HG03565 (cell line): ENCODE data around the gene FARSB.

Experiments
- ATAC-seq: cut with Tn5 transposase; IDR thresholded peaks from one replicate; pipeline ENCODE4 v1.9.1; 2021; ENCODE audit warnings: mild to moderate bottlenecking, moderate library complexity; ENCODE audit not compliant: unreplicated experiment

Gene FARSB

DNA sequence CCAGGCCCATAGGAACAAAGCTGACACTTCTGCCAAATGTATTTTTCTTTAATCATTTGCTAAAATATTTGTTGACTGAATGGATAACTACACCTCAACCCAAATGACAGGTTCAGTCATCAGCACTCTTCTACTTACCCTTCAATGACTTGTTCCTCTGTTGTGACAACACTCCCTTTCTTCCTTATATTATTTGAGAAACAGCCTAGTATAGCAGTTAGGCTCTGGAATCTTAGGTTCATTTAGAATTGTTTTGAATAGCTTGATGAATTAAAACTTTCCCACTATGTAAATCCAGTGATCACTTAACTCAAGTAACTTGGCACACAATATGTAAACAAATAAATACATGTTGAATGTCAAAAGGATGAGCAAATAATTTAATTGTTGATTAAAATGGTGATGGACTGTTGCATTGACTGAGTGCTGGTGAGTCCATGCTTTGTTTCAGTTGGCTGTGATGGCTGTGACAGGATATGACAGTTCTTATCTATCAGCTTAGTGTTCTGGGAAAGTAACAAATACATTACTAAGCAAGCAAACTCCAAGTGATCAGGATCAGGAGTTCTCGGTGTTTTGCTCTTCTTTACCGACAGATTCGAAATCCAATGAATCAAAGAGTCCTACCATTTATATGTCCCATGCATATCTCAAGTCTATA lies 12.7 kb upstream of the FARSB start:
- ATAC-seq: no peak

DNA sequence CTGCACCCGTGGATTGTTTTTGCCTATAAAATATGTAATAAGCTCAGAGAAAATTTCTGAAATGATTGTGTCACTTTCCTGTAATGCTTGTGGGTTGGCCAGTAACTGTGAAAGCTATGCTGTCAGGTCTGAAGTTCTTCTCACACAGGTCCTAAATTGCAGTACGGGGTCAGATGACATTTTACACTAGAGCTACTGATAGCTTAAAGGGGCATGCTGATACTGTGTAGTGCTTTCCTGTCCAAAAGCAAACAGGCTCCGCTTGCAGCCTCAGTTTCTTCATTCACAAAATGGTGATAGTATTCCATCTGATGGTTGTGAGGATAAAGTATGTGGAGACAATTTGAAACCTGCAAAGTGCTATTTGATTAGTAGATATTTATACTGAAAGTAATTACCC lies 7.6 kb upstream of the FARSB start:
- no peak for ATAC-seq

DNA sequence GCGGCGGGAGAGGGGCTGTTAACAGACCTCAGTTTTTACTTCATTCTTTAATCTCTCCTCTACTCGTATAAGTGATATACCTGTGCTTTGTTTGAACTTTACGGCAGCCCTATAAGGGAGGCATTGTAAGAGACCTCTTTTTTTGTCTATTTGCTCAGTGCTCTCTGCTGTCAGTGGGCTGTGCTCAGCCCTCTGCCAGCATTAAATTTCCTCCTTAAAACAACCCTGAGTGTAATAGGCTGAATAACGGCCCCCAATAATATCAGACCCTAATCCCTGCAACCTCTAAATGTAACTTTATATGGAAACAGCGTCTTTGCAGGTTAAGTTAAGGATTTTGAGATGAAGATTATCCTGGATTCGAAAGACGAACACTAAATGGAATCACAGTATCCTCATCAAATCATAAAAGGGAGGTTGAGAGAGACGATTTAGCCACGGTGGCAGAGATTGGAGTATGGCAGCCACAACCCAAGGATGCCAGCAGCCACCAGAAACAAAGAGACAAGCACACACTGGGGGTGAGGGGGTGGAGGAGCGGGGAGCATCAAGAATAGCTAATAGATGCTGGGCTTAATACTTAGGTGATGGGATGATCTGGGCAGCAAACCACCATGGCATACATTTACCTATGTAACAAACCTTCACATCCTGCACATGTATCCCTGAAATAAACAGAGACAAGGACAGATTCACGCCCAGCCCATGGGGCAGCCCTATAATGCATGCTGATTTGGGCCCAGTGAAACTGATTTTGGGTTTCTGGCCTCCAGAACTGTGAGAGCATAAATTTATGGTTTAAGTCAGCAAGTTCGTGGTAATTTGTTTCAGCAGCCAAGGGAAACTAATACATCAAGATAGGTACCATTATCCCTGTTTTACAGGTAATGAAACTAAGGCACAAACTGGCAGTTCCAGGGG lies 894 bp upstream of the FARSB start:
- peak; percentile 10 for ATAC-seq

DNA sequence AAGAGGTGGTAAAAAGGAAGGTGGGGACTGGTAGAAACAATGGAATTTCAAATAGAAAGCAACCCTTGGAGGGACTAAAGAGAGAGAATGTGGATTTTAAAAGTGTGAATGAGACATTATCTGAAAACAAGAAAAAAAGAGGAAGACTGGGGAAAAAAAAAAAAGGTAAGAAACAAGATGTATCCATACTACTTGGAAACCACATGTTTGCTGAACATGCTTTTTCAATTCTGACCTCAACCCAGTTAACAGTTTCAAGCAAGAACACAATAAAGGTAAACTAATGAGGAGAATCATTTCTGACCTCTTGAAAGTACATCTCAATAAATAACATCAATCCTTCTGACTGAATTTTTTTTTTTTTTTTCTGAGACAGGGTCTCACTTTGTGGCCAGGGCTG lies 2.6 kb downstream of the FARSB start:
- ATAC-seq: no peak

DNA sequence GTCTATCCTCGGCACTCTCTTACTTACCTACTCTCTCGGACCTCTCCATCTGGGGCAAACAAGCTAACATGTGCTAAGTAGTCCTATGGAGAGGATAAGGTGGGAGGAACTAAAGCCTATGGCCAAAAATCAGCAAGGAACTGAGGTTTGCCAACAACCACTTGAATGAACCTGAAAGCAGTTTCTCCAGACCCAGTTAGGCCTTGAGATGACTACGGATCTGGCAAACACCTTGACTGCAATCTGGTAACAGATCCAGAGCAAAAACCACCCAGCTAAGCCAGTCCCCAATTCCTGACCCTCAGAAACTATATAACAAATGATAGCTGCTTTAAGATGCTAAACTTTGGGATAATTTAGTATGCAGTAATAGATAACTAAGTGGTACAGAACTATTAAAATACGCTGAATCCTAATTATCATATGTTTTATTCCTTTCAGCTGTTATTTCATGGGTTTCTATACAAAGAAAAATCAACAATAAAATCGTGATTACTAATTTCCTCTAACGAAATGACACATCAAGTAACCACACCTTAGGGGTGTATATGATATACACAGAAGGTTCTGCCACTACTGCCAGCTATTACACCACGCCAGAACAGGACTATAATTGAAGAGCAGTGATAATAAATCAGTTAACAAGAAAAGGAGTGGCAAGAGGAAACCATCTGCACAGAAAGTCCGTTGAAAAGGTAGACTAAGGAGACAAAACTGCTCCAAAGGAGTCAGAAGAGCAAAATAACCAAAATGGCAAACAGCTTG lies 3.2 kb downstream of the FARSB start:
- no peak for ATAC-seq

DNA sequence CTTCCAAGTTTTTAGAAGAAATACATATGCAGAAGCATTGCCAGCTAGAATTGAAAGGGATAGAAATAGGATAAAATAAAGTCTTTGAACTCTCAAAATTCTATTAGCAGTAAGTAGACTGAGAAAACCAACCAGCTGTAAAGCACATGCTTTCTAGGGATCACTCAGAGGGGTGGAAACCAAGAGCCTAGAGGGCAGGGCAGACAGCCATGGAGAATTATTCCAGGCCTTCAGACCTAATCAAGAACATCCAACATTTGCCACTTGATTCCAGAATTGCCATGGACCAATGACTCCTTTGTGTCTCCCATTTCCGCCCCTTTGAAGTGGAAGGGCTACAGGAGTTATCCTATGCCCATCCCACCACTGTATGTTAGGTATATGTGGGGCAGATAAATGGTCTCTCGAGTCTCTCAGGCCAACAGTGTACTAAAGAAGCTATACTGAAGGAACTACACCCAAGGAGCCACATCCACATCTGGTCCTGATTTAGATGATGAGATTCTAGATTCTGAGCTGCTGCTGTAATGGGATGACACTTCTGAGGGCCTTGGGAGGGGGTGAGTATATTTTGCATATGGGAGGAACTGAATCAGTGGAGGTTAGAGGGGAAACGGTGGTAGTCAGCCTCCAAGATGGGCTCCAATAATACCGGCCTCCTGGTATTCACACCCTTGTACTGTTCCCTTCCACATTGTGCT lies 4.0 kb downstream of the FARSB start:
- ATAC-seq: no peak

DNA sequence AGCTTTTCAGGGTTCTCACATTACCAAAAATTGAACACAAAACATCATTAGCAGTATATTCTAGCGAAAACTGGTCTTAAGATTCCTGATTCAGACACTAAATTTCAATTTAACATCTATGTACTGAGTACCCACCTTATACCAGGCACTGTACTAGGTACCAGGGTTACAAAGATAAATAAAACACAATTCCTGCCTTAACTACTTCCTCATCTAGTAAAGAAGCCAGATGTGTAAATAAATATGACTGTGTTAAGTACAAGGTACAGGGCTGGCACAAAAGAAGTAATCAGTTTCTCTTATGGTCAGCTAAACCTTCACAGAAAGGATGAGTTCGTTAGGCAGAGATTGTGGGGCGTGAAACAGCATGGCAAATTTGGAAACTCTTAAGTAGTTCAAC lies 6.1 kb downstream of the FARSB start:
- no peak for ATAC-seq

DNA sequence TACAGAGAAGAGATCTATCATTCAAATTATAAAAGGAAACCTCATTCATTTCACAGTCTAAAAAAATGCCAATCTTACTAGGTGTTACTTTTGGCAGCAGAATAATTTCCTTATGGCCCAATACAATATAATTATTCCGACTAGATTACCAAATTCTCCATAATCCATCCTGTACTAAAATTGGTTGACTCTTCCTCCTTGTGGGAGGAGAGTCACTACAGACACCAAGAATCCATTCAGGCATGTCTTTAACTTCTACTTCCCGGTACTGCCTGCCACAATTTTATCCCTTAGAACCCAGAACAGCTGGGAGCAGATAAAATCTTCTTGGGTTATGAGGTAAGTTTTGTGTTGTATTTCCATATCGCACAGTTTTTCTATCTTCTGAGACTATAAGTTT lies 9.9 kb downstream of the FARSB start:
- ATAC-seq: no peak

DNA sequence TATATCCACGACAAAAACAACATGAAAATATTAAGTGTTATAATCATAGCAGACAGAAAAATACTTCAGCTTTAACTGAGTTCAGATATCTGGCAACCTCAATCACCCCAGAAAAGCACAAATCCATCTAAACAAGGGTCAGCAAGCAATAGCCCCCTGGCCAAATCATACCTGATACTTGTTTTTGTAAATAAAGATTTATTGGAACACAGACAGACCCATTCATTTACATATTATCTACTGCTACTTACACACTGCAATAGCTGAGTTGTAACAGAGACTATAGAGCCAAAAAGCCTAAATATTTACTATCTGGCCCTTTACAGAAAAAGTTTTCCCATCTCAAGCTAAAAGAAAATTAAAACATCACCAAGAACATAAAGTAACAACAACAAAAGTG lies 12.8 kb downstream of the FARSB start:
- ATAC-seq: no peak

DNA sequence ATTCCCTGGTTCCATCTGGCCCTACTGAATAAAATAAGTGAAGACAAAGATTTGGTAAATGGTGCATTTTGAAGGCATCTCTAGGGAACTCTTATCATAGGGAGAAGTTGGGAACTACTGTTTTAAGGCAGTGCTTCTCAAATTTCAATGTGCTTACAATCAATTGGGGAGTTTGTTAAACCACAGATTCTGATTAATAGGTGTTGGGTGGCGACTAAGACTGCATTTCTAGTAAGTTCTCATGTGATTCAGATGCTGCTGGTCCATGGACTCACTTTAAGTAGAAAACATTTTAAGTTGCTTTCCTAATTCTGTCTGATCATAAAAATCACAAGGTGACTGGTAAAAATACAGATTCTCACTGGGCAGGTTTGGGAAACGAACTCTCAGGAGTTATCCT lies 14.6 kb downstream of the FARSB start:
- no peak for ATAC-seq

DNA sequence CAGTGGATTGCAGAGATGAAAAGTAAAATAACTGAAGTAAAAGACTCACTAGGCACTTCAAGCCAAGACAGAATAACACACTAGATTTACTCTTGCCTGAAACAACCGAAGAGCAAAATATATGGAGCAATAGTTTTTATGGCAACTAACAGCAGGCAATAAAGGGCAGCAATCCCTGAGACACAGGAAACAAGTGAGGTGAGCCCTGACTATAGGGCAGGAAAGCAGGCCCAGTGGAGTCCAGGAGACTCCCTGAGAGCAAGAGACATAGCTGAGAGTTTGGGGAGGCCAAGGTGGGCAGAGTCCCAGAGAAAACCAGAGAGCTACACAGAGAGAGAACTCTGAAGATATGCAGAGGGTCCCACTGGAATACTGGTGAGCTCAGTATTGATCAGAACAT lies 18.8 kb downstream of the FARSB start:
- no peak for ATAC-seq

DNA sequence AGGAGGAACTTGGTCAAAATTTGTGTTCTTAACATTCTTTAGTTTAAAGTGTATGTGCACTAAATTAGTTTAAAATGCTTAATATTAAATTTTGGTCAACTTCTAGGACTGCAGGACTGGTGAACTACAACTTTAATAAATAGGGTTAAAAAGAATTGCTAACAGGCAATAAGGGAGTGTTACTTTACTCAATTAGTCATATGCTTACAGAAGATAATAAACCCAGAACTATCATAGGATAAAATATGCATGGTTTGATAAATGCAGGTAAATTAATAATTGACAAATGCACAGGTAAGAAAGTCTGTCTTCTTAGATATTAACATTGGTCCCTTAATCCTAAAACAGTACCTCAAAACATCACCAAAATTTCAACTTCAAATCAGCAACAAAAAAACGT lies 20.6 kb downstream of the FARSB start:
- ATAC-seq: no peak

DNA sequence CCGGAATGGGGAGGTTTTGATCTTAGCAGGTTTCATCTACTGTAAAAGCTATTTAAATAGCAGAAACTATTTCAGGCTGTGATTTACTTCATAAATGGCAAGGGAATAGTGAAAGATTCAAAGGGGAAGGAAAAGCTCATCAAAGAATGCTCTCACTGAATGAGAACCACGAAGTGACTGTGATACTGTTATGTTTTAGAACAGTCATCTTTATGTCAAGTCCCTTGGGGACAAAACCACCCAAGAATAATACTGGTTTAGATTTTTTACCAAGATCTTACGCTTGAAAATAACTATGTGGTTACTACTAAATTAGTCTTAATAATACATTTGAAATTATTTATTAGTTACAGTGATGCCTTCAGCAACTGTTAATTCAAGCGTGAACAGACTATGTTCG lies 28.1 kb downstream of the FARSB start:
- no peak for ATAC-seq

DNA sequence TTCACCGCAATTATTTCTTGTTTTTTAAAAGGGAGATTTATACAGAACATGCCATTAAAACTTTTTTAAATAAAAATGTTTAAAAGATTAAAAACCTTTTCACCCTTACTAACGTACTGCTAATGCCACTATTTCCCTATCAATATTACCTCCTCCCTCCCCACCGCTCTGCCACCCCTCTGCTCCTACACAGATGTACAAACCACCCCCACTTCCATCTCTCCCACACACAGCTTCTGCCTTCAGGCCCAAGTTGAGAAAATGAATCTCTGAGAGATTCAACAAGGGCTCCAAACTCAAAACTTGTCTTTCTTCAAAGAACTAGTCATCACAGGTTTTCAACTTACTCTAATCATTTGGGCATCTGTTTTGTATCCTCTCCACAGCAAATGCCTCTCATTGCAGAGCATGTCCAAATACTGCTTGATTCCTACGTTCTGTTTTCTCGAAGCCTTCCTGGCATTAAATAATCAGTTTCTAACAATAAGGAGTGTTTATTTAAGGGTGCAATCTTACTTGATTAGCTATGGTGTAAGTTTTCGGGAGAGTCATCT lies 32.1 kb downstream of the FARSB start:
- no peak for ATAC-seq

DNA sequence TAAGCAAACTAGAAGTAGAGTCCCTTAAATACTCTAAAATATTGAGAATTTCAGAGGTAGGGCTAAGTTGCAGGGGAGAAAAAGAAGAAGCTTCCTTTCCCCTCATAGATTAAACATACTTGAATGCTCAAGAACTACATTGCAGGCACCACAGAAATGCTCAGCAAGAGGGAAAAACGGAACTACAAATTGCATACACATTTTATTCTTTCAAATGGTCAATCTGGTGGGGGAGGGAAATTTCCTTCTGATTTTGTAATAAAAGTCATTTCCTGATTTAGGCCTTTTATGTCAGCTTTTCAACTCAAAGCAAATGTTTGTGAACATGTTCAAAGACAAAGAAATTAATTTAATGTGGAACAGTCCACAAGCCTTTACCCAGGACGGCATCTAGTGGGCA lies 33.0 kb downstream of the FARSB start:
- ATAC-seq: no peak

DNA sequence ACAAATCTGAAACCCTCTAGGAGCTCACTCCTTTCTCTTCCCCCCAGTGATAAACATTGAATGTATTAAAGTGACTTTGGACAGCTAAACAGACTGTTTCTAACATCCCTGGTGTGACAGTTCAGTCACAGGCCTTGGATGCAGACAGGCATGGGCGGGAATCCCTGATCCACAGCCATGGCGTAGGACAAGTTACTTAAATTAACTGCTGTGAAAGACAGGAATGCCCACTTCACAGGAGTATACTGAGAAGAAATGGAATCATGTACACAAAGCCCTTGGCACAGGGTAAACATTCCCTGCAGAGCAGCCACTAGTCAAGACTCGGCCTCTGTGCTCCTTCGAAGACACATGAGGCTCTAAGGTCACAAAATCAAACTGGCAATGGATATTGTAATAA lies 34.0 kb downstream of the FARSB start:
- ATAC-seq: no peak

DNA sequence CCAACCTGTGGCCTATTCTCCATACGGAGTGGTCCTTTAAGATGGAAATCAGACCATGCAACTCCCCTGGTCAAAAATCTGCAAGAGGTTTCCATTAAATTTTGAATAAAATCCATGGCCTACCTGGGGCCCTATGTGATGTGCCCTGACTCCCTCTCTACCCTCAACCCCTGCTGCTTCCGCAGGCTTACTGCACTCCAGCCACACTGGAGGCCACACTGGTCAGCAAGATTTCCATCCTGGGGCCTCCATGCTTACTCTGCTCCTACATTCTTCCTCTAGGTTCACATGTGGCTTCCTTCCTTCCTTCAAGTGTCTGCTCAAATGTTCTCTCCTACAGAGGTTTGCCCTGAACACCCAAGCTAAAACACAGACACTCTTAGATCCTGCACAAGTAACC lies 40.6 kb downstream of the FARSB start:
- no peak for ATAC-seq

DNA sequence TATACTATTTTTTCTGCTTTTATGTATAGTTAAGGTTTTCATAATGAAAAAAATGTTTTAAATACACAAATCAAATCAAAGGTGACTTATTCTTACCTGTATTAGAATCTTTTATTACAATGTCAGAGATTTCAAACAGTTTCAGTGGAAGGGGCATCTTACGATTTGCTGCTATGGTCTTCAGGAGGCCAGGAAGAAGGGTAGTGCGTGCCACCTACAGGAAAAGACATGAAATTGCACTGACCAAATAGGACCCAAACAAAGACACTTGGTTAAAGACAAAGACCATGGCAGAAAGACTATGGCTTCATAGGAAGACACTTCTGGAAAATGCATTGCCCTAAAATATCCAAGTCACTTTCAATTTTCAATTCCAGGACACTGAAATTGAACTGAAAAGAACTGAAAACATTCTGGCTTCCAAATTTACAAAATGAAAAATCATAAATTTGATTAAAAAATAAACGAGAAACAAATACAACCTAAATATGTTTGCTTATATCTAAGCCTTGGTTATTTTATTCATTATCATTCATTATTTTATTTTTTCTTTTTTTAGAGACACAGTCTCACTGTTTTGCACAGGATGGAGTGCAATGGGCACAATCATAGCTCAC lies 42.1 kb downstream of the FARSB start:
- ATAC-seq: peak; percentile 81

DNA sequence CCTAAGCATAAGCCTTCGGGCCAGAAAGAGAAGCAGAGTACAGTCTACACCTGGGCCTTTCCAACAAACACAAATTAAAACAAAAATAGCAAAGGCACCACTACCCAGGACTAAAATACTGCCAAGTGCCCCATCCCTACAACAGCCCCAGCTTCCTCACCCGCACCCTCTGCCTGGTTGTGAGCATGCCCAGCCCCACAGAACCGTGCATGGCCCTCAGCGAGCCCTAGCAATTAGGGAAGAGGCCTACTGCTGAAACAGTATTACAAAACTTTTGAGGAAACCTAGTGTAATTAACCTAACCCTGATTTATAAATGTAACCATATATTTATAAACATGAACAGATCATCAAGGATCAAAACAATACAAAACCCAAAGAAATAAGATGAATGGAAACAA lies 44.2 kb downstream of the FARSB start:
- no peak for ATAC-seq

DNA sequence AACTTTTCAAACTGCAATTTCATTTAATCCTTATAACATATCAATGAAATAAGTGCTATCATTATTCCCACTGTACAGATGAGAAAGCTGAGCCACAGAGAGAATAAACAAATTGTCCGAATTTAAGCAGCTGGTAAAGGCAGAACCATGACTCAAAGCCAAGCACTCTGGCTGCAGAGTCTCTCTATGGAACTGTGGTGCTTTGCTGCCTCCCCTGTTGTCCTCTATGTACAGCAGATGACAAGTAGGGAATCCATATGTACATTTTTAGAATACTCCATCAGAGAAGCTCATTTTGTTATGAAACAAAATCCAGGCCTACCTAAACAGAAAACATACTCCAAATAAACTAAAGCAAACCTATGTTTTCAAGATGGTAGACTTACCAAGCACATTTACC lies 45.1 kb downstream of the FARSB start:
- no peak for ATAC-seq
